ENCODE data around the gene ELMO1. TPM values are rescaled to one million over a fixed set of nuclear protein-coding genes. Genes with fewer than 3 reads are reported as not detected.

ELMO1 gene
- total RNA-seq, 1 experiment from 2014 or later, result 1.1 TPM

DNA sequence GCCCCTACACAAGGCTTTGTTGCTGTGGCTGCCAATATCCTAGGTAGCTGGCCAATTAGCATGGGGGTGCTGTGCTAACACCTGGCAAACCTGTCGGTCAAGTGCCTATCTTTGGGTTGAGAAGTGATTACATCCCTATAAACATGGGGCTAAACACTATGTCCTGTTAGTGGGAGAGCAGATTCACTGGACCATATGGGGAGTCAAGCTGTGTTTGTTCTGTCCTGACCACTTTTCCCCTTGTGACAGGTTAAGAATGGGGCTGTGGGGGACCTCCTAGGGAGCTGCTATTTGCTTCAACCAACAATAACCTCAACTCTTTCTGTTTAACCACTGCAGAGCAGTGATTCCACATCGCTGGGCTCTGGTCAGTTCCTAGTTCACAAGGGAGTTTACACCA, 572.9 kb downstream of the ELMO1 start:
- intact Hi-C loops (cut with micrococcal nuclease), result no loop called here
- POLR2A ChIA-PET, result no interaction called here

More for the DNA sequence above, 572.9 kb downstream of the ELMO1 start:
- CTCF ChIA-PET, result no interaction called here
- Histone ChIP-seq H3K9me3 (ENCODE audit: control insufficient read depth in 1 of 2, insufficient read depth in 1 of 2, low read depth in 1 of 2, low read length in 2 of 2) (no peaks in the 10 kb centered on the region), H3K36me3 (ENCODE audit: control insufficient read depth in 1 of 2, insufficient read depth in 2 of 2, low read length in 2 of 2) (no peaks in the 10 kb centered on the region), H4K20me1 (ENCODE audit: insufficient read depth) (no peaks in the 10 kb centered on the region), H3K27ac (ENCODE audit: low read depth, low read length) (no peak overlapping the region), H3K9ac (ENCODE audit: low read length) (no peak overlapping the region), H3K4me2 (ENCODE audit: low read length) (no peak overlapping the region), H3K4me1 (ENCODE audit: control insufficient read depth in 1 of 2, insufficient read depth in 2 of 2, low read length in 2 of 2) (no peaks in the 10 kb centered on the region), H3K27me3 (ENCODE audit: insufficient read depth, low read length) (0 out of 2 replicates have a peak, but pooled peaks cover under 1% of the 10 kb centered on the region), H2AFZ (ENCODE audit: low read depth, low read length, poor library complexity, severe bottlenecking) (no peak overlapping the region), H3K79me2 (ENCODE audit: insufficient read depth, low read length) (no peaks in the 10 kb centered on the region), H3K9me2 (ENCODE audit: insufficient read depth) (no peaks in the 10 kb centered on the region), H3K4me3 (replicated peaks in 1 of 2; ENCODE audit: low read depth in 1 of 2, low read length in 2 of 2) (no peak overlapping the region)
- no peak for TF ChIP-seq JUND (IDR thresholded peaks at IDR 0.05)
- no peak for TF ChIP-seq SRF (IDR thresholded peaks at IDR 0.05; ENCODE audit: low read depth)
- TF ChIP-seq SIN3A (IDR thresholded peaks at IDR 0.05; ENCODE audit: low read depth), result no peak
- TF ChIP-seq RAD21 (IDR thresholded peaks at IDR 0.05; ENCODE audit: low read depth), result no peak
- TF ChIP-seq ZNF274 (IDR thresholded peaks at IDR 0.05; ENCODE audit: low read depth, low read length), result no peak
- TF ChIP-seq MAX (IDR thresholded peaks at IDR 0.05), result no peak
- TF ChIP-seq CBX3 (IDR thresholded peaks at IDR 0.05; ENCODE audit: low read depth), result no peak
- TF ChIP-seq POLR2AphosphoS5 (IDR thresholded peaks at IDR 0.05; ENCODE audit: low read depth, low read length), result no peak
- no peak for TF ChIP-seq POLR2A (IDR thresholded peaks at IDR 0.05; ENCODE audit: borderline replicate concordance, extremely low read depth, insufficient read depth, insufficient read length)
- TF ChIP-seq ZFX (IDR thresholded peaks at IDR 0.05), result no peak
- no peak for TF ChIP-seq EZH2phosphoT487 (IDR thresholded peaks at IDR 0.05; ENCODE audit: borderline replicate concordance)
- no peak for TF ChIP-seq CTCF (IDR thresholded peaks at IDR 0.05 in 2 of 3, conservative IDR thresholded peaks at IDR 0.05 in 1 of 3; ENCODE audit: borderline replicate concordance in 1 of 3, insufficient read depth in 1 of 3, low read depth in 2 of 3, low read length in 2 of 3)
- TF ChIP-seq EZH2 (IDR thresholded peaks at IDR 0.05), result no peak
- TF ChIP-seq YY1 (IDR thresholded peaks at IDR 0.05; ENCODE audit: extremely low read depth, insufficient replicate concordance, low read depth, low read length), result no peak
- TF ChIP-seq ELF1 (IDR thresholded peaks at IDR 0.05; ENCODE audit: borderline replicate concordance, low read depth), result no peak
- no peak for TF ChIP-seq TCF7L2 (IDR thresholded peaks at IDR 0.05; ENCODE audit: borderline replicate concordance, extremely low read depth, insufficient read depth, insufficient read length)
- TF ChIP-seq SP1 (IDR thresholded peaks at IDR 0.05; ENCODE audit: low read depth), result no peak
- DNase-seq (ENCODE audit: low read depth, low spot score), result no peak
- BruUV-seq (replicated peaks), result no TSS peak
- no peak for ATAC-seq
- RAD21 ChIA-PET (ENCODE audit: low non-redundant PET in 1 of 2, low total read pairs in 2 of 2, uncharacterized antibody in 2 of 2, unreplicated experiment in 2 of 2), result no interaction called here
